Left lung (tissue), 10 donors: ENCODE data around the gene ABCG4. TPM values are rescaled to one million over a fixed set of nuclear protein-coding genes. Genes with fewer than 3 reads are reported as not detected.
"Not testable (repeated sequence)": the region's sequence is repeated elsewhere in the genome, so short reads cannot be mapped to it uniquely, and the experiment has no call there.

Experiments used
- ATAC-seq: fragments of 200-7000 bp; cut with Tn5 transposase; one replicate; pipeline ENCODE4 v1.9.1; 2020; ENCODE audit warnings: moderate library complexity
- DNase-seq, 4 donors: peaks; one replicate each; pipeline ENCODE4 v3.0.0-alpha.2; 2013 to 2020
- H3K27ac ChIP-seq, 2 donors: fragments of 200-600 bp; sonication (generic) in 1 of 2; one replicate each; pipeline versions ENCODE4 v1.5.0 to v1.8.0; 2020 to 2021
- H3K27me3 ChIP-seq, 2 donors: fragments of 200-600 bp; sonication (generic) in 1 of 2; one replicate each; pipeline versions ENCODE4 v1.5.0 to v1.8.0; 2020 to 2021
- H3K36me3 ChIP-seq, 2 donors: fragments of 200-600 bp; sonication (generic) in 1 of 2; one replicate each; pipeline versions ENCODE4 v1.5.0 to v1.8.0; 2020 to 2021
- H3K4me1 ChIP-seq, 2 donors: fragments of 200-600 bp; one replicate each; pipeline ENCODE4 v1.8.0; 2021
- H3K4me3 ChIP-seq, 2 donors: fragments of 200-600 bp; sonication (generic) in 1 of 2; one replicate each; pipeline versions ENCODE4 v1.5.0 to v1.8.0; 2020 to 2021; ENCODE audit warnings: mild to moderate bottlenecking in 1 of 2
- H3K9me3 ChIP-seq, 2 donors: fragments of 200-600 bp; sonication (generic) in 1 of 2; one replicate each; pipeline versions ENCODE4 v1.5.0 to v1.8.0; 2020 to 2021
- intact Hi-C, 2 donors: fragments of 100-400 bp; cut with DNase I; formaldehyde crosslinking; loops; one replicate each; pipeline versions ENCODE4 v1.11.2 to v1.14.2; 2022
- polyA plus RNA-seq, 6 donors: library from polyadenylated mRNA; unstranded; fragments of 120-200 nt; gene quantifications; one replicate each; pipeline ENCODE4 v1.2.1, GENCODE V29; 2013; ENCODE audit not compliant: insufficient read length in 6 of 6
- total RNA-seq, 2 donors: library from RNA; stranded (reverse); fragmentation: NEBNext Ultra II Directional; extraction: Animal tissue kit (Norgen Biotek cat#: 25700); gene quantifications; one replicate each; pipeline ENCODE4 v1.2.1, GENCODE V29; 2021
- TF ChIP-seq, protein P1 (sequence below), 2 donors: fragments of 200-600 bp; sonication (generic) in 1 of 2; IDR thresholded peaks; one replicate each; pipeline versions ENCODE4 v1.5.0 to v1.8.0; 2021; ENCODE audit warnings: antibody characterized with exemption in 2 of 2
- donor health status: DM: no; HTN: yes; CAD: no.
- donor health status: DM: no; HTN: no; CAD: no.

Gene ABCG4
- total and polyA plus RNA-seq, 8 donors = 0.26 to 1.5 (median 1.2) TPM

DNA sequence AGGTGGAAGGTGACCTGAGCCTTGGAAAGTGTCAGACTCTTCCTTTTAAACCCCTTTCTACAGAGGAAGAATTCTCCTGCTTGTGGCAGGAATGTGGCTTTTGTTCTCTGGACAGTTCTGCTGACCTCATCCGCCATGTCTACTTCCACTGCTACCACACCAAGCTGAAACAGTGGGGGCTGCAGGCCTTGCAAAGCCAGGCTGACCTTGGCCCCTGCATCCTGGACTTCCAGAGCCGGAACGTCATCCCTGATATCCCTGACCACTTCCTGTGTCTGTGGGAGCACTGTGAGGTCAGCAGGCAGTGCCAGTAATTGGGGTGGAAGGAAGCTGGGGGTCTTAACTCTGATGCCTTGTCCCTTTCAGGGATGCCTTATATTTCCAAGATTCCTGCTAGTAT lies 18.2 kb upstream of the ABCG4 start:
- ATAC-seq (no peak), DNase-seq (no peak)
- H3K36me3 ChIP-seq = peaks cover 0 to 86% of the 10 kb centered on the region in 2 donors
- intact Hi-C loops = no loop called here
- TF ChIP-seq, protein P1, sequence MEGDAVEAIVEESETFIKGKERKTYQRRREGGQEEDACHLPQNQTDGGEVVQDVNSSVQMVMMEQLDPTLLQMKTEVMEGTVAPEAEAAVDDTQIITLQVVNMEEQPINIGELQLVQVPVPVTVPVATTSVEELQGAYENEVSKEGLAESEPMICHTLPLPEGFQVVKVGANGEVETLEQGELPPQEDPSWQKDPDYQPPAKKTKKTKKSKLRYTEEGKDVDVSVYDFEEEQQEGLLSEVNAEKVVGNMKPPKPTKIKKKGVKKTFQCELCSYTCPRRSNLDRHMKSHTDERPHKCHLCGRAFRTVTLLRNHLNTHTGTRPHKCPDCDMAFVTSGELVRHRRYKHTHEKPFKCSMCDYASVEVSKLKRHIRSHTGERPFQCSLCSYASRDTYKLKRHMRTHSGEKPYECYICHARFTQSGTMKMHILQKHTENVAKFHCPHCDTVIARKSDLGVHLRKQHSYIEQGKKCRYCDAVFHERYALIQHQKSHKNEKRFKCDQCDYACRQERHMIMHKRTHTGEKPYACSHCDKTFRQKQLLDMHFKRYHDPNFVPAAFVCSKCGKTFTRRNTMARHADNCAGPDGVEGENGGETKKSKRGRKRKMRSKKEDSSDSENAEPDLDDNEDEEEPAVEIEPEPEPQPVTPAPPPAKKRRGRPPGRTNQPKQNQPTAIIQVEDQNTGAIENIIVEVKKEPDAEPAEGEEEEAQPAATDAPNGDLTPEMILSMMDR (IDR thresholded peaks at IDR 0.05) = no peak
- no peaks in the 10 kb centered on the region for H3K27me3 ChIP-seq
- no peaks in the 10 kb centered on the region for H3K9me3 ChIP-seq
- H3K4me3 ChIP-seq = no peak overlapping the region
- H3K27ac ChIP-seq = no peak overlapping the region
- H3K4me1 ChIP-seq = peaks cover 0 to 7% of the 10 kb centered on the region in 2 donors

DNA sequence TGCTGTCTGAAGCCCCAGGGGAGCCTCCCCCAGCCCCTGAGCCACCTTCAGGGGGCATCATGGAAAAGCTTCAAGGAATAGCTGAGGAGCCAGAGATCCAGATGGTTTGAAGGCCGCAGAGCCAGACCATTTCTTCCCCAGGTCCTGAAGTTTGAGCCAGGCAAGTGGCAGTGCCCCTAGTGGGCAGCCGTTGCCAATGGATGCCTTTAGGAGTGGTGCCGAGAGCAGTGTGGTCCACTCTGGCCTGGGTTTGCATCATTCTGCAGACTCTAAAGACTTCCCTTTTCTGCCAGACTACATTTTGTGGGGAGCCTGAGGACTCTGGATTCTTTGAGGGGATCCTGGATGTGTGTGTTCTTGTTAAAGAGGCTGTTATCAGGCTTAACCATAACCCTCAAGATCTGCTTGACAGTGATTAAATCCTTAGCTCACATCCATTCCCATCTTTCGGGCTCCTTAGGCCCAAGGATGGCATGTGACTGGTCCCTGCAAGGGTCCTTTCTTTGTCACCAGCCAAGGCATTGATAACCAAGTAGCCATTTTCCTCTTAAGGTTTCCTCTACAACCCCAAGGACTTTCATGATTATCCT lies 14.4 kb upstream of the ABCG4 start:
- ATAC-seq (peak; percentile 56), DNase-seq (no peak)
- Histone ChIP-seq H3K36me3 (peaks cover 0 to 56% of the 10 kb centered on the region in 2 donors), H3K4me3 (no peak overlapping the region), H3K9me3 (no peaks in the 10 kb centered on the region), H3K4me1 (no peaks in the 10 kb centered on the region), H3K27me3 (no peaks in the 10 kb centered on the region), H3K27ac (no peak overlapping the region)
- TF ChIP-seq, protein P1 (IDR thresholded peaks at IDR 0.05) = peak in 1 of 2 donors; percentile 48
- intact Hi-C loops = no loop called here

DNA sequence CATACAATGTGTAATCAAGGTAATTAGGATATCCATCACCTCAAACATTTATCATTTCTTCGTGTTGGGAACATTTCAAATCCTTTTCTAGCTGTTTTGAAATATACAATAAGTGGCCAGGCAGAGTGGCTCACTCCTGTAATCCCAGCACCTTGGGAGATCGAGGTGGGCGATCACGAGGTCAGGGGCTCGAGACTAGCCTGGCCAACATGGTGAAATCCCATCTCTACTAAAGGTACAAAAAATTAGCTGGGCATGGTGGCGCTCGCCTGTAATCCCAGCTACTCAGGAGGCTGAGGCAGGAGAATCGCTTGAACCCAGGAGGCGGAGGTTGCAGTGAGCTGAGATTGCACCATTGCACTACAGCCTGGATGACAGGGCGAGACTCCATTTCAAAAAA lies 9.6 kb upstream of the ABCG4 start:
- H3K27ac ChIP-seq, DNase-seq, H3K36me3 ChIP-seq, ATAC-seq, intact Hi-C loops, H3K4me3 ChIP-seq, H3K4me1 ChIP-seq, H3K27me3 ChIP-seq, H3K9me3 ChIP-seq: not testable (repeated sequence)

DNA sequence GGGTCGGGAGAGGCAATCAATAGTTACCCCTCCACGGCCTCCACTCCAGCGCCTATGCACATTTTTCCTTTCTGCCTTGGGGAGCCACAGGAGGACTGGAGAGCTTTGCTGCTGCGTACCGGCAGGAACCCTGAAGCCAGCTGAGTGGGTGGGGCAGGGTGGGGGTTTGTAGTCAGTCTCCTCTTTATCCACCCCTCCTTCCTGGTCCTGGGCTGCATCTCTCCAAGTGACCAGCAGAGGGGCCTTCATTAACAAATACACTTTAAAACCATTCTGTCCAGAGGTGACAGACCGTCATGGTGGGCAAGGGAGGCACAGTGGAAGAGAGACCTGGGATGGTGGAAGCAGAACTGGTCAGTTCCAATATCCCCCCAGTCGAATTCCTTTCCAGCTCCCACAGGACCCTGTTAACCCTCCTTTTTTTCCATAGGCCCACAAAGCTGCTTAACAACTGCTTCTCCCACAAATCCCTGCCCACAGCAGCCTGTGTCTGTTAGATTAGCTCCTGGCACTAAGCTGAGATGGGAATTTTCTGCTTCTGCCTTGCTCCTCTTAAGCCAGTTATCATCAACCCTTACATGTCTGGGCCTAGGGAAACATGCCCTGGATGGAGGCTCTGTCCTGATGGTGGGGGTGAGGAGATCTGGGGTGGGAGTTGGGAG lies 3.9 kb upstream of the ABCG4 start:
- H3K4me3 ChIP-seq = no peak overlapping the region
- H3K9me3 ChIP-seq = no peaks in the 10 kb centered on the region
- no peak overlapping the region for H3K27ac ChIP-seq
- DNase-seq = peak in 1 of 4 donors; percentile 59
- peak; percentile 88 for ATAC-seq
- H3K27me3 ChIP-seq = peaks cover 8 to 49% of the 10 kb centered on the region in 2 donors
- TF ChIP-seq, protein P1 (IDR thresholded peaks at IDR 0.05) = peak; percentile 61 to 71
- H3K36me3 ChIP-seq = no peaks in the 10 kb centered on the region
- intact Hi-C loops = no loop called here
- H3K4me1 ChIP-seq = peaks cover 10 to 22% of the 10 kb centered on the region in 2 donors

DNA sequence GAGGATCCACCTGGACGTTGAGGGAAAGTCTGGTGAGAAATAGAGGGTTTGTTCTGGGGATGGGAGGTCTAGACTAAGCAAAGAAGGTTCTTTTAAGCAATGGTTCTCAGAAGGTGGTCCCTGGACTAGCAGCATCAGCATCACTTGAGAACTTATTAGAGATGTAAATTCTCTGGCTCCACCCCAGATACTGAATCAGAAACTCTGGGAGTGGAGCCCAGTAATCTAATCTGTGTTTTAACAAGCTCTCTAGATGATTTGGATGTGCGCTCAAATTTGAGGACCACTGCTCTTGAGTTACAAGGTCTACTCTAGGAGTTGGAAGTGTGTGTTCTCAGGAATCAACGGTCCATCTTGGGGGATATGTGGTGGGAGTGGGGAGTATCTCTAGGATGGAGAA lies 3.3 kb upstream of the ABCG4 start:
- H3K4me1 ChIP-seq = peaks cover 10 to 22% of the 10 kb centered on the region in 2 donors
- H3K36me3 ChIP-seq = no peaks in the 10 kb centered on the region
- H3K9me3 ChIP-seq = no peaks in the 10 kb centered on the region
- no peak for DNase-seq
- no peak overlapping the region for H3K27ac ChIP-seq
- no peak overlapping the region for H3K4me3 ChIP-seq
- no peak for ATAC-seq
- TF ChIP-seq, protein P1 (IDR thresholded peaks at IDR 0.05) = no peak
- intact Hi-C loops = no loop called here
- peaks cover 11 to 55% of the 10 kb centered on the region in 2 donors for H3K27me3 ChIP-seq
